SIG-M5 treated with dmso at 0.1 percent for 504 hours (cell line): ENCODE data around the gene ULK3.

Experiments used
- DNase-seq: peaks from one replicate; lab custom pipeline; 2025; ENCODE audit not compliant: unreplicated experiment; lab: John Stamatoyannopoulos, UW

The ULK3 gene

DNA sequence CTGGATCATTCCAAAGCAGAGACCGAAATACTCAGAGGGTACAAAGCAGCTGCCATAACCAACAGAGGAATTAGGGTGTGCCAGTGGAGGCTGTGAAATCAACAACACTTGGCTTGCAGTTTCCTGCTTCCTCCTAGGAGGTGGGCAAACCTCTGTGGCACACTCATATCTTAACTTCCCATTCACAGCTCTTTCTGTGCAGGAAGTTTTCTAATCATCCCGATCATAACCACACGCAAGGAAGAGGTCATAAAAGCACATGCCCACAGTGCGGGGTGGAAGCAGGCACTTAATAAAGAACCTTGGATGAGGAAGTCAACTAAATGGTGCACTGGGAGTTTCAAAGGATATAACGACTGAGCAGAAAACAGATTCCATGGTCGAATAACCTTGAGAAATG lies 25.1 kb upstream of the ULK3 start:
- peak; percentile 59 for DNase-seq

DNA sequence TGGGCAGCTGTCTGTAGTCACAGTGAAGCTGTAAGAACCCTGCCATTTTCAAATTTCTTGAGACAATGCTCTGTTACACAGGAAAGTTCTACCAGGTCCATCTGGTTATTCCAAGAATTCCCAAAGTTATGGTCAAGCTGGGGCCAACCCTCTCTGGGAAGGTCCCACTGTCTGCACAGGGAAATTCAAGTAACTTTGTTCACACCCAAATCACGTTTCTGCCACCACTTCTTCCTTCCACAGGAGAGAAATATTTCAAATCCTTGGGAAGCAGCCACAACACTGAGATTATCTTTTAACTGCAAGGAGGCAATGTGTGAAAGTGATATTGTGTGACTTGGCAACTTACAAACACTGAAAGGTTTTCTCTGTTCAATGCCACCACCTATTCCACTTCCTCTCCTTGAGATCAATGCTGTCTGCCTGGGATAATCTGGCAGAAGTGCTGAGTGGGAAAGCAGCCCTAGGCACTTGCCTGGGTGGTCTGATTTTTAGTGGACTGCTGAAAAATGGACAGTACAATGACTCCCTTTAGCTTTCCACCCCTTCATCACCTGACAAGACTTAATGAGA lies 24.6 kb upstream of the ULK3 start:
- no peak for DNase-seq

DNA sequence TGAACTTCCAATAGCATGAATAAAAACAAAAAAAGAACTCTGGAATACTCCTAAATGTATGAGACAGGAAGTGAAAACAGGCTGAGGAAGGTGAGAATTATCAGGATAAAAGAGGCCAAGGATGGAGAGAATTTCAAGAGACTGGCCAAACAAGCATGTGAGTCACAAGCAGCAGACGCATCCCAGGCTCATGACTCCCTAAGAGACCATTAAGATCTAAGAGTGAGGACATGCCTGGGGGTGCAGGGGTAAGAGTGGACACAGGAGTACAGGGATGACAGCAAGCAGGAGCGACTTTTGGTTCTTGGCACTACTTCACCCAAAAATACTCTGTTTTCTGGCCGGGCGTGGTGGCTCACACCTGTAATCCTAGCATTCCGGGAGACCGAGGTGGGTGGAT lies 23.1 kb upstream of the ULK3 start:
- no peak for DNase-seq

DNA sequence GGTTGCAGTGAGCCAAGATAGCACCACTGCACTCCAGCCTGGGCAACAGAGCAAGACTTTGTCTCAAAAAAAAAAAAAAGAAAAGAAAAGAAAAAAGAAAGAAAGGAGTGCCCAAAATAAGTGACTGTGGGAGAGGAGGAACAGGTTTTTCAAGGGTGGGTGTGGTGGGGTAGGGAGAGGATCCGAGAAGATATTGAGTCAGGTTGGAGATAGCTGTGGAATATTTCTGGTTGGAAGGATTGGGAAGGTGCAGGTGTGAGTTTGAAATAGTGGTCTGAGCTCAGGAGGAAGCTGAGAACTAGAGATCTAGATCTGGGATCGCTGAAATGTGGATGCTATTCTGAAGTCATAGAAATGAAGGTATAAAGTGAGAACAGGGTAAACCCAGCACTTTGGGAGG lies 22.4 kb upstream of the ULK3 start:
- no peak for DNase-seq

DNA sequence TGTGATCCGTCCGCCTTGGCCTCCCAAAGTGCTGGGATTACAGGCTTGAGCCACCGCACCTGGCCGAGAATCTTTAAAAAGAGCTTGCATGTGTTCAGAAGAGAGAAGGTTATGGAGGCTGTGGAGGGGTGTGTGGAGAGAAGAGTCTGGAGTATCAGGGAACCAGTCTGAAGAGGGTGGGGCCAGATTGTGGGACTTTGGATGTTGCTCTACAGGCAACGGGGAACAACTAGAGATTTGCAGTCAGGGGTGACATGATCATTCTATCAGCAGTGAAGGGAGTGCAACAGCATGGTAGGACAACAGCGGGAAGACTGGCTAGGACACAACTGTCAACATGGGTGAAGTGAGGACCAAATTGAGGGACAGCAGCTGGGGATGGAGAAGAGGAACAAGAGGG lies 21.3 kb upstream of the ULK3 start:
- no peak for DNase-seq

DNA sequence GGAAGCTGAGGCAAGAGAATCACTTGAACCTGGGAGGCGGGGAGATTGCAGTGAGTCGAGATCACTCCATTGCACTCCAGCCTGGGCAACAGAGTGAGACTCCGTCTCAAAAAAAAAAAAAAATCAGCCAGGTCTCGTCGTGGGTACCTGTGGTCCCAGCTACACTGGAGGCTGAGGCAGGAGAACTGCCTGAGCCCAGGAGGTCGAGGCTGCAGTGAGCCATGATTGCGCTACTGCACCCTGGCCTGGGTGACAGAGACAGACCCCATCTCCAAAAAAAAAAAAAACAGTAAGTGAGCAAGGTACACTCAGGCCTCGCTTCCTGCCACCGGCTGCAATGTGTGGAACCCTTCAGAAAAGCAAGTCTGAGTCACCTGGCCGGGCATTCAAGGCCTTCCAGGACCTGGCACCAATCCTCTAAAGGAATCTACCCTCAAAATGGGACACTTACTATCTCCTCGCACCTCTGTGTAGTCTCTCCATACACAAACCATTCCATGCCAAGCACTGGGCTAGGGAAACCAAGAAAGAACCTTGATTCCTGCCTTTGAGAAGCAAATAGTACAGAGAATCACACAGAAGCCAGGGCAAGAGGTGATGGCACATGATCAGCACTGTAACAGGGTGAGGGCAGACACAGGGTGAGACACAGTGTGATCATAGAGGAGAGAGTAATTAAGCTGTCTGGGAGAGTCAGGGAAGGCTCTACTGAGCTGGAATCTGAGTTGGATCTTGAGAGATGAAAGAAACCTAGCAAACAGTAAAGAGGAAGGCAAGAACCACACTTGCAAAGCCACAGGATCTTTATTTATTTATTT lies 20.5 kb upstream of the ULK3 start:
- no peak for DNase-seq

DNA sequence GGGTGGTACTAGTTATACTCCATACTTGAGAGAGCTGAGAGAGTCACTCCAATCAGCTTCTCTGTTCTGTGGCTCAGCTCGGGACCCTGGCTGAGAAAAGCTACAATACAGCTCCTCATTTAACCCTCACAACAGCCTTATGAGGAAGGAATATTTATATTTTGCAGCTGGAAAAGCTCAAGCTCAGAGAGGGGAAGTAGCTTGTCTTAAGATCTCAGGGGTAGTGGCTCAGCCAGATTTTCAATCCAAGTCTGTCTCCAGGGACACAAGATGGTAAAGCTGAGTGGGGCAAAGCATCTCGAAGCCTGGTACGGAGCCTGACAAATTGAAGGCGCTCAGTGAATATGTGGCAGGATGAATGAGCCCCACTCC lies 15.4 kb upstream of the ULK3 start:
- DNase-seq, result no peak

DNA sequence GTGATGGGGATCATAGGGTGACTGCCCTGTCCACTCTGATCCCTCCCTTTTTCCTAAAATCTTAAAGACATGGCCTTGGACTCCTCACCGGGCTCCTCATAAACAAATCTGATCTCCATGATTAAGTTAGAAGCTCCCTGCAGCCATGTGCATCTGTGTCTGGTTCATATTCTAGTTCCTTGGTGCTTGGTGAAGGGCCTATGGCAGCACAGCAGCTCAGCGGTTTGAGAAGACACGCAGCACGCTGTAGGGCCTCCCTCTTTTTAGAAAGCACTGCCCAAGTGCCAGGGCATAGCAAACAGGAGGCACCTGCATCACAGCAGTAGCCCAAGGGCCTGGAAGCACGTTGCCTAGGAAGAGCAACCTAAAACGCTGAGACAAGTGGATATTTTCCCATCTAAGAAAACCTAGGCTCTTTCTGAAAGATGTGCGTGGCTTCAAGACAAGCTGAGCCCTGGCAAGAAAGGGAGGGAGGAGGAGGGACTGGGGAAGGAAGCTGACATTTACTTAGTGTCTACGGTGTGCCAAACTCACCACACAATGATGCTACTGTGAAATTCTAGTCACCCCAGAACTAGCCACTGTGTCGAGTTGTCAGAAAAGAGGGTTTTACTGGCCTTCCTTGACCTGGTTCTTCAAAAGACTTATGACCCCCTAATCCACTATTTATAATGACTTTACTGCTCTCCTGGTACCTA lies 14.9 kb upstream of the ULK3 start:
- no peak for DNase-seq

DNA sequence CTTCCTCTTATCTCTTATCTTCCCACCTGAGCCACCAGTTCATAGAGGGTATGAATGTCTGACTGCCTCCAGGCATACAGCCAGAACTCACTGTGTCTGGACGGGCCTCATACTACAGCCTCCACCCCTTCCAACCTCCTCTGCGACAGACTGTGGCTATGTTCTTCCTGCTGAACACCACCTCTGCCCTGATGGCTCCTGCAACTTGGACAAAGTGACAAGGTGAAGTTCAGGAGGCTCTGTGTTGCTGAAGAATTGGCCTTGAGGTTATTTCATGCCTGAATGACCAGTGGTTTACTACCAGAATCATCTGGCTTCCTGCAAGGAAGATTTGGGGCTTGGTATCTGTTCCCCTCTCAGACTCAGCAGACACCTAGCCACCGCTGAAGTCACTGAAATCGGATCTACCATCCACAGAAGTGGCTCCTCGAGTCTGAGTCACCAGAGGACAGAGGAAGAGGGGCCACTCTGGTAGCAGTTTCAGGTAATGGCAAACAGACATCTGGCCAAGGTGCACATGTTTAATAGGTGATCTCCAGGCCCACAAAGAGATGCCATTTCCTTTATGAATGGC lies 14.2 kb upstream of the ULK3 start:
- DNase-seq, result no peak

DNA sequence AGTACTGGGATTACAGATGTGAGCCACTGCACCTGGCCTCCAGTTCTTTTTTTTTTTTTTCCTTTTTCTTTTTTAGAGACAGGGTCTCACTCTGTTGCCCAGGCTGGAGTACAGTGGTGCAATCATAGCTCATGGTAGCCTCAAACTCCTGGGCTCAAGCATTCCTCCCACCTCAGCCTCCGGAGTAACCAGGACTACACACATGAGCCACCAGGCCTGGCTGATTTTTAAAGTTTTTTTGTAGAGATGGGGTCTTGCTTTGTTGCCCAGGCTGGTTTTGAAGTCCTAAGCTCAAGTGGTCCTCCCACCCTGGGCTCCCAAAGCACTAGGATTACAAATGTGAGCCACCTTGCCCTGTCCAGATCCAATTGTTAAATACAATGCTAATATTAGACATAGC lies 13.6 kb upstream of the ULK3 start:
- no peak for DNase-seq

DNA sequence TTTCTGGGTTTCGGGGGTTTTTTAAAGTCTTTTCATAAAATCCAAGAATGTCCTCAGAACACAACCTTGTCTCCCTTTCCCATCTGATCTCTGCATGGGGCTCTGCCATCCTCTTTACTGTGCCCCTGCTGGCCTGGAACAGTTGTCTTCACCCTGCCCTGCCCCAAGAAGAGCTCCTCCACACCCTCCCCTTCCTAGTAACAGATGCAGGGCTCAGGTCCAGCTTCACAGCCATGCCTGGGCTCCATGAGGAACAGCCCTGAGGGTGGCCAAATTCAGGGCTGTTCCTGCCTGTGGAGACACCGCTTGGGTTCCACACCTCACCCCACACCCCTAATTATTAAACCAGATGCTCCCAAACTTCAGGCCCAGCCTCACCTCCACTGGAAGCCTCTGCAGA lies 12.9 kb upstream of the ULK3 start:
- DNase-seq, result no peak

DNA sequence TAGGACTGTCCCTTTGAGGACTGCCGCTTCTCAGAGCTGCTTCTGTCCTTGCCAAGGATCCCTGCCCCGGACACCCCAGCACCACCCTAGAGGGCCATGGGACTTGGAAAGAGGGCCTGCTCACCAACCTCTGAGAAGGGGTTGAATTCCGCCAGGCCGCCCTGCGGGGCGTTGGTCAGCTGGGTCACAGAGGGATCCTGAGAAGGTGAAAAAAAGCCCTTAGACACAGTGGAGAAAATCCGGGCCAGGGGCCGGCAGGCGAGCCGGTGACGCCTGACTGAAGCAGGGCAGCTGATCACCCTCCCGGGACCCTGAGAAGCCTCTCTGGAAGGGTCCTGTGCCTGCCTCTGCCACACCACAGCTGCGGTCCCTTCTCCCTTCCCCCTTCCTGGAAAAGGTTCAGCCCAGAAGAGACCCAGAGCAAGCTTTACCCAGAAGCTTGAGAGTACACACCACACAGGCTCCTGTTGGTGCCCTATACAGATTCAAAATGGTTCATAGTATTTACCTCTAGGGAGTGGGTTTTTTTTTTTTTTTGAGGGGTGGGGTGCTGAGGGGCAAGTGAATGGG lies 11.6 kb upstream of the ULK3 start:
- DNase-seq, result no peak

DNA sequence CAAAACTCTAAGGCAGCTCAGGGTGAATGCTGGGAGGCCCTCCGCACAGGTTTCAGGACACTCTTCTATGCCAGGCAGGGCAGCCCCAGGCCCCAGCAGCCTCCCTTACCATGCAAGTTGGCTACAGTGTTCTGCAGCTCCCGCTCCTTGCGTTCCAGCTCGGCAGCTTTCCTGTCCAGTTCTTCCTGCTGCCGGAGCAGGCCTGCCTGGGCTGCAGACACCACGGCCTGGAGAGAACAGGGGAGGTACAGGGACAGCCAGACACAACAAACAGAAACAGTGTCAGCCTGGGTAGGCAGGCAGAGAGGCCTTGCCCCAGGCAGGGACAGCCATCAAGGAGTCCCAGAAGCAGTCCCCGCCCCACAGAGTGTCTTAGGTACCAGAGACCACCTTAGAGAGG lies 9.0 kb upstream of the ULK3 start:
- no peak for DNase-seq

DNA sequence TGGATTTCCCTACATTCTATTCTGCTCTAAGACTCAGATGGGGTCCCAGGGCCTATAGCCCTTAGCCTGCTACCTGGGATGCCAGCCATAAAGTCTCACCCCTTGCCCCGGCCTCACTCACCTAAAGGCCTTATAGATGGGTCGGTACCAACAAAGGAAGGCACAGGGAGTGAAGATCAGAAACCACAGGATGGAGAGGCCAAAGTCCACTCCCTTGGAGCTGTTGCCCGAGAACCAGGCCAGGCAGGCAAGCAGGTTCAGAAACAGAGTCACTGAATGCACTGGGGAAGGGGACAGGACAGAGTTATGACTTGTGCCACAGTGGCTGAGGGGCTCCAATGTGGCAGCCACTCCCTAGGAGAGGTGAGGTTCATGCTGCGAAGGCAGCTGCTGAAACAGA lies 7.4 kb upstream of the ULK3 start:
- DNase-seq, result no peak

DNA sequence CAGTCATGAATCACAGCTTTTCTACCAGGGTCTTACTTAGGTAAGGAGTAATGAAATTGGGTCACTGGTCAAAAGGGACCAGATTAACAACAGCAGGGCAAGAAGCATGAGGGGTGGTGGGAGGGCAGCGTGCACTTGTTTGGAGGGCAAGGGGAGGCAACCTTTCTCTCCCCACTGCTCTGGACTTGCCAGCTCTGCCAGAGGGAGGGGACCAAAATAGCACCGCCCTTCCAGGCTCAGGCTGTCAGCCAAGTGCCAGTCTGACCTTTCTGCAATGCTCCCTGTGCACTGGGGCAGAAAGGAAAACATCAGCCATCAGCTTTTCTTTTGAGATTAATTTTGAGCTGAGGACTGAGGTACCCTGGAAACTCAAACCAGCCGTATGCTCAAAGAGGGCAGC lies 4.5 kb upstream of the ULK3 start:
- DNase-seq, result no peak

DNA sequence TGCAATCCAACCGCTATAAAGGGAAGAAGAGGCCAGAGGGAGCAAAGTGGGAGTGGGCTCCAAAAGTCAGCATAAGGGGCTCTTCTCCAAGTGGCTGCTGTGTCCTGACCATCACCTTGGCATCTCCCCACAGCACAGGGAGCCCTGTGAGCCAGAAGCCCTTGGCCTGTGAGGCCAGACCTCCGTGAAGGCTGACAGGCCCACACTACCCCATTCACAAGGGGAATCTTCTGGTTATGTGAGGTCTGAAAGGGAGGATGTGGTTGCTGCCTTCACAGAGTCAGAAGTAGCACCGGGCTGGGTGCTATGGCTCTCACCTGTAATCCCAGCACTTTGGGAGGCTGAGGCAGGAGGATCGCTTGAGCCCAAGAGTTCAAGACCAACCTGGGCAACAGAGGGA lies 2.6 kb upstream of the ULK3 start:
- no peak for DNase-seq

DNA sequence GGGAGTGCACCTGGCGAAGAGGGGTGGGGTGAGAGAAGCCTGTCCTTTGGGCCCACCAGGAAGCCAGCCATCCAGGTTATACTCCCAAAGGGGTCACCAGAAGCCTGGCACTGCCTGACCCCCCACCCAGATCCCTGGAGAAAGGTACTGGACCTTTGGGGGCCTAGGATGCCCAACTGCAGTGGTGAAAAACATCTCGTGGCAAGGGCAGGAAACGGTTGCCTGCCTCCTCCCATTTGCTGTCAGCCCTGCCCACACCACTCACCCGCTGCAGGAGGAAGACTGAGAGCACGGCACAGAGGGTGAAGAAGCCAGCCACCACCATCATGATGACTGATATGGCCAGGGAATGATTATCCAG lies 2.2 kb upstream of the ULK3 start:
- no peak for DNase-seq

DNA sequence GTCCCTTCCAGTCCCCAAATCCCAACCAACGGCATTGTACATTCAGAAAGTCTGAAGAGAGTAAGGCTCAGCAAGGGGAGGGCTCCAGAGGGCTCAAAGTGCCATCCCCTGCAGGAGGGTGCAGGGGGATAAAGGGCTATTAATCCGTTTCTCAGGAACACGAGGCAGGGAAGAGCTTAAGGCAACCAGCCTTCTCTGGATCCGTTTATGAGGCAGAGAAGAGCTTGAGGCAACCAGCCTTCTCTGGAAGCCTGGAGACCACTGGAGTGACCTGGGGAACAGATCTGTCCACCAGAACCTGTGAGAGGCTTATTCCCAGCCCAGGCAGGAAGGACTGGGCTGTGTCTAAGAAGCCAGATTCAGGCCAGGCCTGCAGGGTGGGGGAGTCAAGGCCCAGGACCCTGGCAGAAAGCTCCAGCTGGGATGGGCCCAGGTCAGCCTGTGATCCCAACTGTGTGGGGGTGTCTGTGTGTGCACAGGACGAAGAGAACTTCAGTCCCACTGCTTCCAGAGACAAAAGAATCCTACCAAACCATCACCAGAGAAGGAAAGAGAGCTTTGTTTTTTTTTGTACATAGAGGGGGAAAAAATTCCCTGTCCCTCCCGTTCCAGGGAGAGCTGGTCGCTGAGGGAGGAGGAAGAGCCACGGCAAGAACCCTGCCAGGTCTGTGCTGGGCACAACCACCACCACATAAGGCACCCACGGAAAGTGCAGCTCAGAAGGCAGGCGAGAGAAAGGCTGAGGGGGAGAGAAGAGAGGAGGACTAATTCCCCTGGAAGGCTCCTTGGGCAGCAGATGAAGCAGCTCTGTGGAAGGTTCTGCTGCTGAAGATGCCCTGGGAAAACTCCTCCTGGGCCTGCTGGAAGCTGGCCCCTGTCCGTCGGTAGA lies 1.6 kb upstream of the ULK3 start:
- DNase-seq, result no peak

DNA sequence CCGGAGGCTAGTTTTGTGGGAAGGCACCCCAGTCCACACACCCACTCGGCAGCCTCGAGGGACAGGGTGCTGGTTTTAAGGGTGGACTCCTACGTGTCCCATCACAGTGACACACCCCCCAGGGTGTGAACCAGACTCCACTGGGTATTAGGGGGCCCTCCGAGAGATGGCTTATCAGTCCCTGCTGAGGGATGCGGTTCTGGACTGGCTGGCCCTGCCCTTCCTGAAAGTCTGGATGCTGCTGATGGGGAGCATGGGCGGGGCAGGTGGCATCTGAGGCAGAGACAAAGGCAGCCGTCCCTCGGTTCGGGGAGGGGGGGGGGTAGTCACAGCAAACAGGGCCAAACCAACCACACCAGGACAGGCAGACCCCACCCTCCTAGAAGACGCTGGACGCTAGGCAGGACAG lies 939 bp upstream of the ULK3 start:
- no peak for DNase-seq

DNA sequence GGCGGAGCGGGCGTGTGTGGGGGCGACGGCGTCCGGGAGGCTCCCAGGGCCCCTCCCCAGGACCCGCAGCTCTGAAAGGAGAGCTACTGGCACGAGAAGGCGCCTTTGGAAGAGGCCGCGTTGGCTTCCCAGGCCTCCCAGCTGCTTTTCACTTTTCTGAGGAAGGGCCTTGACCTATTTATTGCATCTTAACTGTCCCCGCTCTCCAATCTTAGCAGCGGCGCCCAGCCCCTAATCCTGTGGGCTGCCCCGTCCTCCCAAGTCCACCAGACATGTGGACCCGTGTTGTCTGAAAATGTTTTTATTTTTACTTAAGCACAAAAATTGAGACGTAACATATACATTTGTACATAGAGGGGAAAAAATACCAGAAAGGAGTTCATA lies 481 bp upstream of the ULK3 start:
- no peak for DNase-seq

DNA sequence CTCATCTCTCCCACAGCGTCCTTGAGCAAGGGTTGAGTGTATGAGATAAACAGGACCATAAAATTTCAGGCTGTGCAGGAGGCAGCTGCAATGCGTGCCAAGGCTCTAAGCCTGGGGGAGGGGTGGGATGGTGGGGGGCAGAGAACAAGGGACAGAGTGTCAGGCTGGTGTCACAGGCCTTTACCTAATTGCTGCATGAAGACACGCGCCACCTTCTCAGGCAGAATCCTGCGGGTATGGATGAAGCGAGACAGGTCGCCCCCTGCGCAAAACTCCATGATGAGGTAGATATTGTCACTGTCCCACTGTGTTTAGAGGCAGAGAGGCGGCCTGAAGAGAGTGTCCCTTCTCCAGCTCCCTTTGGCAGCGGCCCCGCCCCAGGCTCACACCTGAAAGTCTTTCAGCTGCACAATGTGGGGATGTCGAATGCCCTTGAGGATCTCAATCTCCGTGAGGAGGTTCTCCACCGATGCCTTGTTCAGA lies 1.0 kb downstream of the ULK3 start:
- no peak for DNase-seq
